ENCODE data around the gene ARHGAP42. TPM values are rescaled to one million over a fixed set of nuclear protein-coding genes. Genes with fewer than 3 reads are reported as not detected.
A peak's percentile ranks its signal among the peaks of the same experiment; 100 is the strongest.

ARHGAP42 gene
- total and polyA plus RNA-seq, 2 of the 4 experiments (the other 2 are of a cell fraction), result 2.9 to 7.3 TPM

DNA sequence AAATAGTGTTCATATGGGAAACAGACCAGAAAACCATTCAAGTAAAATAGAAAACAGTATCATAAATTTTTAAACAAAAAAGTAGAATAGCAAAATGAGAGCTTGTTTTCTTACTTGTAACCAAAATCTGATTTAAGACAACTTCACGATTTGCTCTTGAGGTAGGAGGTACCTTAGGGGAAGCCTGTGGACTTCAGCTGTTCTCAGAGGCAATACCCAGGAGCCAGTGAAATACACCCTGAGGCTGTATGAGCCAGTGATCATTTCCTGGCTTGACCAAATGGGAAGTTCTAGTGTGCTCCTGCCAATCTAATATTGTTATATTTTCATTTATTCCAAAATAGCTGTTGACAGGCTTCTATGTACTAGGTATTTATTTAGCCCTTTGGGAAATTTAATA lies 104.8 kb downstream of the ARHGAP42 start:
- no peak for TF ChIP-seq MXI1 (IDR thresholded peaks at IDR 0.05; ENCODE audit: borderline replicate concordance, low read depth, low read length)
- no peak for TF ChIP-seq NFE2L2 (IDR thresholded peaks at IDR 0.05; ENCODE audit: low read depth, low read length)
- TF ChIP-seq, protein P1, sequence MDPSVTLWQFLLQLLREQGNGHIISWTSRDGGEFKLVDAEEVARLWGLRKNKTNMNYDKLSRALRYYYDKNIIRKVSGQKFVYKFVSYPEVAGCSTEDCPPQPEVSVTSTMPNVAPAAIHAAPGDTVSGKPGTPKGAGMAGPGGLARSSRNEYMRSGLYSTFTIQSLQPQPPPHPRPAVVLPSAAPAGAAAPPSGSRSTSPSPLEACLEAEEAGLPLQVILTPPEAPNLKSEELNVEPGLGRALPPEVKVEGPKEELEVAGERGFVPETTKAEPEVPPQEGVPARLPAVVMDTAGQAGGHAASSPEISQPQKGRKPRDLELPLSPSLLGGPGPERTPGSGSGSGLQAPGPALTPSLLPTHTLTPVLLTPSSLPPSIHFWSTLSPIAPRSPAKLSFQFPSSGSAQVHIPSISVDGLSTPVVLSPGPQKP (IDR thresholded peaks at IDR 0.05; ENCODE audit: borderline replicate concordance, low read depth, low read length), result no peak
- TF ChIP-seq FOS (IDR thresholded peaks at IDR 0.05; ENCODE audit: low read depth, low read length), result no peak
- TF ChIP-seq, protein P2, sequence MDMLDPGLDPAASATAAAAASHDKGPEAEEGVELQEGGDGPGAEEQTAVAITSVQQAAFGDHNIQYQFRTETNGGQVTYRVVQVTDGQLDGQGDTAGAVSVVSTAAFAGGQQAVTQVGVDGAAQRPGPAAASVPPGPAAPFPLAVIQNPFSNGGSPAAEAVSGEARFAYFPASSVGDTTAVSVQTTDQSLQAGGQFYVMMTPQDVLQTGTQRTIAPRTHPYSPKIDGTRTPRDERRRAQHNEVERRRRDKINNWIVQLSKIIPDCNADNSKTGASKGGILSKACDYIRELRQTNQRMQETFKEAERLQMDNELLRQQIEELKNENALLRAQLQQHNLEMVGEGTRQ (IDR thresholded peaks at IDR 0.05; ENCODE audit: low read depth, low read length), result no peak
- TF ChIP-seq MAFK (IDR thresholded peaks at IDR 0.05; ENCODE audit: low read depth, low read length), result no peak
- no peak for TF ChIP-seq SMC3 (IDR thresholded peaks at IDR 0.05; ENCODE audit: low read depth, low read length)
- TF ChIP-seq RAD21 (IDR thresholded peaks at IDR 0.05; ENCODE audit: low read length), result no peak
- no peak for TF ChIP-seq POLR2A (IDR thresholded peaks at IDR 0.05; ENCODE audit: low read depth, low read length)
- no peak for TF ChIP-seq MAZ (IDR thresholded peaks at IDR 0.05; ENCODE audit: borderline replicate concordance, low read depth, low read length)
- TF ChIP-seq CEBPB (IDR thresholded peaks at IDR 0.05; ENCODE audit: low read depth, low read length), result no peak
- TF ChIP-seq RFX5 (IDR thresholded peaks at IDR 0.05; ENCODE audit: low read depth, low read length), result no peak
- no peak for TF ChIP-seq RCOR1 (IDR thresholded peaks at IDR 0.05; ENCODE audit: insufficient replicate concordance, low read length)
- TF ChIP-seq, protein P3, sequence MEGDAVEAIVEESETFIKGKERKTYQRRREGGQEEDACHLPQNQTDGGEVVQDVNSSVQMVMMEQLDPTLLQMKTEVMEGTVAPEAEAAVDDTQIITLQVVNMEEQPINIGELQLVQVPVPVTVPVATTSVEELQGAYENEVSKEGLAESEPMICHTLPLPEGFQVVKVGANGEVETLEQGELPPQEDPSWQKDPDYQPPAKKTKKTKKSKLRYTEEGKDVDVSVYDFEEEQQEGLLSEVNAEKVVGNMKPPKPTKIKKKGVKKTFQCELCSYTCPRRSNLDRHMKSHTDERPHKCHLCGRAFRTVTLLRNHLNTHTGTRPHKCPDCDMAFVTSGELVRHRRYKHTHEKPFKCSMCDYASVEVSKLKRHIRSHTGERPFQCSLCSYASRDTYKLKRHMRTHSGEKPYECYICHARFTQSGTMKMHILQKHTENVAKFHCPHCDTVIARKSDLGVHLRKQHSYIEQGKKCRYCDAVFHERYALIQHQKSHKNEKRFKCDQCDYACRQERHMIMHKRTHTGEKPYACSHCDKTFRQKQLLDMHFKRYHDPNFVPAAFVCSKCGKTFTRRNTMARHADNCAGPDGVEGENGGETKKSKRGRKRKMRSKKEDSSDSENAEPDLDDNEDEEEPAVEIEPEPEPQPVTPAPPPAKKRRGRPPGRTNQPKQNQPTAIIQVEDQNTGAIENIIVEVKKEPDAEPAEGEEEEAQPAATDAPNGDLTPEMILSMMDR (conservative IDR thresholded peaks at IDR 0.05; ENCODE audit: low read depth, low read length), result no peak
- no peak for TF ChIP-seq BHLHE40 (IDR thresholded peaks at IDR 0.05; ENCODE audit: low read depth, low read length)
- TF ChIP-seq CHD1 (IDR thresholded peaks at IDR 0.05; ENCODE audit: low read depth, low read length), result no peak
- no peak overlapping the region for H4K91ac ChIP-seq (ENCODE audit: insufficient read depth, low read depth, low read length)
- in situ Hi-C loops (cut with MboI; ENCODE audit: low sequenced_read_pairs), result no loop called here
- no peak overlapping the region for H2BK15ac ChIP-seq (ENCODE audit: low read depth, low read length)
- H3K79me1 ChIP-seq (ENCODE audit: low read depth in 1 of 2, low read length in 2 of 2), result peaks cover 5 to 14% of the 10 kb centered on the region in 2 experiments; a peak in 1 of 4 replicates
- ChIA-PET POLR2A (ENCODE audit: unreplicated experiment) (interaction anchor here (0.6 kb wide), 1 partner anchor 181 kb away, joined by 3 read pairs; no protein-coding TSS in a partner anchor), CTCF (interaction anchor here (0.7 to 1.1 kb wide), 2 partner anchors 15 to 20 kb away, joined by 4 read pairs; no protein-coding TSS in a partner anchor)
- no peak overlapping the region for H3K18ac ChIP-seq (ENCODE audit: low read depth, low read length)
- H3K27me3 ChIP-seq (ENCODE audit: control insufficient read depth, insufficient read depth, low read length), result no peaks in the 10 kb centered on the region
- no peak overlapping the region for H3K14ac ChIP-seq (replicated peaks; ENCODE audit: low read depth, low read length)
- H3K4me3 ChIP-seq (ENCODE audit: insufficient read depth, low read depth, low read length), result no peak overlapping the region
- DNase-seq, result peak; percentile 17
- no peak overlapping the region for H3K9ac ChIP-seq (ENCODE audit: low read depth, low read length)
- H4K20me1 ChIP-seq (ENCODE audit: insufficient read depth, low read length), result no peaks in the 10 kb centered on the region
- ATAC-seq (ENCODE audit: low read depth), result no peak
- no peak overlapping the region for H3K27ac ChIP-seq (ENCODE audit: insufficient read depth, low read length)
- WGBS, 2 experiments (ENCODE audit: extremely low coverage in 2 of 2, insufficient read length in 1 of 2), result no CpG with 5 or more reads among the region's 1 CpG
- no peak overlapping the region for H4K8ac ChIP-seq (ENCODE audit: low read depth in 2 of 2, low read length in 2 of 2)
- no peak overlapping the region for H2BK20ac ChIP-seq (ENCODE audit: low read depth, low read length)
- no peak overlapping the region for H3K56ac ChIP-seq (ENCODE audit: extremely low read depth, insufficient read depth, low read length)
- H2AK9ac ChIP-seq (replicated peaks; ENCODE audit: low read depth, low read length, poor library complexity), result no peak overlapping the region
- no peaks in the 10 kb centered on the region for H3K9me1 ChIP-seq (ENCODE audit: insufficient read depth, low read length)
- H3K9me3 ChIP-seq (ENCODE audit: control insufficient read depth, insufficient read depth, low read length), result no peaks in the 10 kb centered on the region
- H2AFZ ChIP-seq (replicated peaks; ENCODE audit: low read length, poor library complexity), result no peak overlapping the region
- intact Hi-C loops (cut with micrococcal nuclease), result no loop called here
- no peak overlapping the region for H2BK5ac ChIP-seq (ENCODE audit: low read depth, low read length, poor library complexity, severe bottlenecking)
- no peak overlapping the region for H3K4me2 ChIP-seq (ENCODE audit: low read depth, low read length)
- BruUV-seq (replicated peaks), result no TSS peak
- H4K5ac ChIP-seq (ENCODE audit: low read depth, low read length), result no peak overlapping the region
- dilution Hi-C loops (cut with HindIII; ENCODE audit: low sequenced_read_pairs, unreplicated experiment), result no loop called here
- no peak overlapping the region for H3K23ac ChIP-seq (ENCODE audit: low read depth, low read length)
- no peak overlapping the region for H2AK5ac ChIP-seq (ENCODE audit: low read depth, low read length)
- no peaks in the 10 kb centered on the region for H3K36me3 ChIP-seq (ENCODE audit: control insufficient read depth, insufficient read depth, low read length)
- H2BK120ac ChIP-seq (ENCODE audit: low read depth, low read length), result no peak overlapping the region
- H3K4me1 ChIP-seq (ENCODE audit: control insufficient read depth, insufficient read depth, low read length), result no peaks in the 10 kb centered on the region
- H3K4ac ChIP-seq (ENCODE audit: low read depth, low read length), result no peak overlapping the region

Data from IMR-90 (cell line).